Spinal cord (tissue), 10 donors: Measurements from ENCODE around the gene SSC4D. TPM values are rescaled to one million over a fixed set of nuclear protein-coding genes. Genes with fewer than 3 reads are reported as not detected.

Experiments
- DNase-seq, 6 donors: peaks; one replicate each; pipeline versions ENCODE4 v3.0.0 to v3.0.0-alpha.2; 2013 to 2015; ENCODE audit warnings: low spot score in 6 of 6, low read depth in 4 of 6
- H3K27ac ChIP-seq: one replicate; pipeline ENCODE4 v1.5.1; 2013; ENCODE audit warnings: low read depth, low read length, control low read depth
- H3K27me3 ChIP-seq: one replicate; pipeline ENCODE4 v1.6.1; 2013; ENCODE audit warnings: low read length; ENCODE audit not compliant: control insufficient read depth, insufficient read depth
- H3K36me3 ChIP-seq: one replicate; pipeline ENCODE4 v1.6.1; 2013; ENCODE audit warnings: low read length; ENCODE audit not compliant: control insufficient read depth, insufficient read depth
- H3K4me1 ChIP-seq: one replicate; pipeline ENCODE4 v1.6.1; 2013; ENCODE audit warnings: low read length; ENCODE audit not compliant: control insufficient read depth, insufficient read depth
- H3K4me3 ChIP-seq: one replicate; pipeline ENCODE4 v1.5.1; 2013; ENCODE audit warnings: low read depth, low read length, control low read depth
- H3K9me3 ChIP-seq: one replicate; pipeline ENCODE4 v1.6.1; 2013; ENCODE audit warnings: low read length; ENCODE audit not compliant: control insufficient read depth, insufficient read depth
- WGBS: methylation state at CpG from one replicate; pipeline ENCODE4 v1.1.5; 2013; ENCODE audit warnings: missing lambda C conversion rate; ENCODE audit not compliant: insufficient coverage; 5-methylcytosine and 5-hydroxymethylcytosine counted together
- polyA plus RNA-seq, 2 donors: library from polyadenylated mRNA; unstranded; fragments of 120-200 nt; gene quantifications; one replicate each; pipeline ENCODE4 v1.2.1, GENCODE V29; 2013; ENCODE audit not compliant: insufficient read length in 2 of 2
- total RNA-seq, 2 donors: library from RNA; depleted of rRNA in 1 of 2; stranded (reverse); fragments of 120-200 nt in 1 of 2; fragments of >200 nt in 1 of 2; gene quantifications; one replicate each; pipeline versions ENCODE4 v1.2.3 to v1.2.4, GENCODE V29; 2013 to 2014
- donor health status: healthy.

SSC4D gene
- total and polyA plus RNA-seq, 4 donors: 1.9 to 4.3 (median 3.1) TPM

GRCh38 chr7:76358011-76358480 lies 51.5 kb downstream of the SSC4D start:
- peak in 4 of 6 donors; percentile 56 to 91 (median 75) for DNase-seq
- Histone ChIP-seq H3K4me3 (peak overlapping the region; percentile 98), H3K9me3 (no peaks in the 10 kb centered on the region), H3K27me3 (no peaks in the 10 kb centered on the region), H3K4me1 (peaks cover 18% of the 10 kb centered on the region), H3K27ac (peak overlapping the region; percentile 99), H3K36me3 (peaks cover 8% of the 10 kb centered on the region)
- WGBS: 0% methylated on average over 25 of the region's 27 CpGs

GRCh38 chr7:76357475-76358010 lies 52.0 kb downstream of the SSC4D start:
- DNase-seq: peak in 3 of 6 donors; percentile 6 to 79 (median 15)
- peaks cover 18% of the 10 kb centered on the region for H3K4me1 ChIP-seq
- peak overlapping the region; percentile 98 for H3K4me3 ChIP-seq
- 2% methylated on average over 7 of the region's 10 CpGs for WGBS
- no peaks in the 10 kb centered on the region for H3K27me3 ChIP-seq
- peaks cover 8% of the 10 kb centered on the region for H3K36me3 ChIP-seq
- H3K9me3 ChIP-seq: no peaks in the 10 kb centered on the region
- H3K27ac ChIP-seq: peak overlapping the region; percentile 99

- Histone ChIP-seq H3K4me3 (peak overlapping the region; percentile 98), H3K27ac (peak overlapping the region; percentile 1), H3K4me1 (peaks cover 18% of the 10 kb centered on the region), H3K36me3 (peaks cover 8% of the 10 kb centered on the region), H3K27me3 (no peaks in the 10 kb centered on the region), H3K9me3 (no peaks in the 10 kb centered on the region)
- DNase-seq: peak in 4 of 6 donors; percentile 13 to 84 (median 48)
- WGBS: no CpG with 5 or more reads among the region's 6 CpGs
Measured at GRCh38 chr7:76356823-76357222, 52.7 kb downstream of the SSC4D start.

- no peak overlapping the region for H3K4me3 ChIP-seq
- H3K27ac ChIP-seq: no peak overlapping the region
- WGBS: no CpG with 5 or more reads among the region's 4 CpGs
- DNase-seq: no peak
- H3K27me3 ChIP-seq: no peaks in the 10 kb centered on the region
- no peaks in the 10 kb centered on the region for H3K9me3 ChIP-seq
- H3K4me1 ChIP-seq: peaks cover 18% of the 10 kb centered on the region
- H3K36me3 ChIP-seq: peaks cover 8% of the 10 kb centered on the region
Measured at GRCh38 chr7:76356115-76356514, 53.4 kb downstream of the SSC4D start.

- Histone ChIP-seq H3K4me3 (no peak overlapping the region), H3K4me1 (peaks cover 18% of the 10 kb centered on the region), H3K27me3 (no peaks in the 10 kb centered on the region), H3K27ac (no peak overlapping the region), H3K9me3 (no peaks in the 10 kb centered on the region), H3K36me3 (peaks cover 11% of the 10 kb centered on the region)
- 40% methylated on average over 1 of the region's 9 CpGs for WGBS
- peak in 1 of 6 donors; percentile 29 for DNase-seq
Measured at GRCh38 chr7:76354981-76355730, 54.3 kb downstream of the SSC4D start.

GRCh38 chr7:76354516-76354915 lies 55.0 kb downstream of the SSC4D start:
- no peaks in the 10 kb centered on the region for H3K9me3 ChIP-seq
- no peak overlapping the region for H3K4me3 ChIP-seq
- peaks cover 16% of the 10 kb centered on the region for H3K36me3 ChIP-seq
- no peak for DNase-seq
- 48% methylated on average over 2 of the region's 4 CpGs for WGBS
- H3K27ac ChIP-seq: no peak overlapping the region
- H3K4me1 ChIP-seq: peaks cover 12% of the 10 kb centered on the region
- no peaks in the 10 kb centered on the region for H3K27me3 ChIP-seq

GRCh38 chr7:76353744-76354143 lies 55.8 kb downstream of the SSC4D start:
- H3K9me3 ChIP-seq: no peaks in the 10 kb centered on the region
- no peaks in the 10 kb centered on the region for H3K27me3 ChIP-seq
- H3K4me1 ChIP-seq: peaks cover 10% of the 10 kb centered on the region
- 100% methylated on average over 1 of the region's 5 CpGs for WGBS
- H3K27ac ChIP-seq: no peak overlapping the region
- DNase-seq: no peak
- H3K4me3 ChIP-seq: no peak overlapping the region
- peaks cover 23% of the 10 kb centered on the region for H3K36me3 ChIP-seq

- 80% methylated on average over 1 of the region's 6 CpGs for WGBS
- Histone ChIP-seq H3K27me3 (no peaks in the 10 kb centered on the region), H3K9me3 (no peaks in the 10 kb centered on the region), H3K27ac (no peak overlapping the region), H3K36me3 (peaks cover 32% of the 10 kb centered on the region), H3K4me3 (no peak overlapping the region), H3K4me1 (peaks cover 10% of the 10 kb centered on the region)
- no peak for DNase-seq
Measured at GRCh38 chr7:76352193-76352592, 57.3 kb downstream of the SSC4D start.

GRCh38 chr7:76351372-76351771 lies 58.1 kb downstream of the SSC4D start:
- H3K27me3 ChIP-seq: no peaks in the 10 kb centered on the region
- no peaks in the 10 kb centered on the region for H3K9me3 ChIP-seq
- no peak overlapping the region for H3K27ac ChIP-seq

More at GRCh38 chr7:76351372-76351771, 58.1 kb downstream of the SSC4D start:
- DNase-seq: no peak
- Histone ChIP-seq H3K4me1 (peaks cover 10% of the 10 kb centered on the region), H3K4me3 (no peak overlapping the region), H3K36me3 (peaks cover 39% of the 10 kb centered on the region)
- 96% methylated on average over 4 of the region's 7 CpGs for WGBS
